K562 (cell line): ENCODE data around the gene SLTM. TPM values are rescaled to one million over a fixed set of nuclear protein-coding genes. Genes with fewer than 3 reads are reported as not detected.
A peak's percentile ranks its signal among the peaks of the same experiment; 100 is the strongest.

Experiments
- ATAC-seq: fragments of 200-7000 bp; cut with Tn5 transposase; 3 replicates; pipeline ENCODE4 v1.9.1; 2020; ENCODE audit warnings: moderate library complexity
- BruUV-seq: library from RNA; stranded (reverse); fragments of 400-500 nt; replicated peaks from 2 replicates; lab custom pipeline; 2021; lab: Mats Ljungman, UMichigan
- CTCF ChIA-PET: fragments of 300-600 bp; formaldehyde crosslinking; extraction: SDS; loops from one replicate; lab custom pipeline; 2021; ENCODE audit warnings: low intra/inter-chr PET ratio; lab: Yijun Ruan, JAX
- POLR2A ChIA-PET: fragments of 300-600, 350-650 bp; sonication (Branson Sonifier 250); formaldehyde crosslinking; extraction: SDS; loops from one replicate; lab custom pipeline; 2021; ENCODE audit warnings: antibody characterized with exemption, inconsistent platforms; lab: Yijun Ruan, JAX
- DNase-seq, 4 experiments: peaks; one replicate each; pipeline versions ENCODE4 v3.0.0 to v3.0.0-alpha.2; 2011 to 2018; ENCODE audit warnings: low spot score in 3 of 4, mixed read lengths in 3 of 4; ENCODE audit errors: extremely low read depth in 1 of 4
- FAIRE-seq: peaks from 2 replicates; lab custom pipeline; 2011; peaks lifted over from hg19 to GRCh38; lab: Jason Lieb, UNC
- H2AFZ ChIP-seq: 2 replicates; pipeline ENCODE4 v1.6.0; 2011; ENCODE audit warnings: low read depth, low read length, control low read depth, inconsistent platforms
- H3K27ac ChIP-seq: fragments of 200-600 bp; 3 replicates; pipeline ENCODE4 v1.8.0; 2011; ENCODE audit warnings: low read depth, mild to moderate bottlenecking, control low read depth, inconsistent platforms, low read length, moderate library complexity, mixed read lengths; ENCODE audit errors: extremely low read depth
- H3K27me3 ChIP-seq, 2 experiments: fragments of 300-600 bp in 1 of 2; 2 replicates in 1 of 2; 3 replicates in 1 of 2; pipeline versions ENCODE4 v1.6.0 to v1.8.0; 2011; ENCODE audit warnings: inconsistent platforms in 2 of 2, low read length in 2 of 2, mild to moderate bottlenecking in 1 of 2, mixed read lengths in 1 of 2, moderate library complexity in 1 of 2; ENCODE audit not compliant: control insufficient read depth in 2 of 2, insufficient read depth in 2 of 2
- H3K36me3 ChIP-seq: fragments of 300-600 bp; 3 replicates; pipeline ENCODE4 v1.8.0; 2011; ENCODE audit warnings: mild to moderate bottlenecking, low read length, inconsistent platforms; ENCODE audit not compliant: control insufficient read depth, insufficient read depth
- H3K4me1 ChIP-seq, 2 experiments: fragments of 200-600 bp in 1 of 2; replicated peaks in 1 of 2; 2 replicates in 1 of 2; 3 replicates in 1 of 2; pipeline versions ENCODE4 v1.5.1 to v1.8.0; 2011; ENCODE audit warnings: inconsistent platforms in 2 of 2, low read length in 2 of 2, mild to moderate bottlenecking in 1 of 2, mixed read lengths in 1 of 2, moderate library complexity in 1 of 2; ENCODE audit not compliant: control insufficient read depth in 2 of 2, insufficient read depth in 2 of 2
- H3K4me2 ChIP-seq: 2 replicates; pipeline ENCODE4 v1.6.1; 2011; ENCODE audit warnings: low read length, control low read depth, inconsistent platforms, mixed read lengths; ENCODE audit not compliant: insufficient read depth
- H3K4me3 ChIP-seq: fragments of 200-600 bp; sonication (generic), shearing (Covaris generic); 2 replicates; pipeline ENCODE4 v1.5.1; 2016; ENCODE audit warnings: control low read depth, inconsistent platforms
- H3K79me2 ChIP-seq: fragments of 200-600 bp; 3 replicates; pipeline ENCODE4 v1.8.0; 2011; ENCODE audit warnings: low read length, inconsistent platforms; ENCODE audit not compliant: control insufficient read depth, insufficient read depth
- H3K9ac ChIP-seq, 2 experiments: 2 replicates each; pipeline versions ENCODE4 v1.6.0 to v1.6.1; 2011; ENCODE audit warnings: low read depth in 2 of 2, low read length in 2 of 2, control low read depth in 1 of 2, inconsistent platforms in 1 of 2, mild to moderate bottlenecking in 1 of 2, mixed read lengths in 1 of 2; ENCODE audit not compliant: insufficient read depth in 1 of 2
- H3K9me1 ChIP-seq: one replicate; pipeline ENCODE4 v1.6.0; 2011; ENCODE audit warnings: inconsistent platforms, mild to moderate bottlenecking, low read length, moderate library complexity; ENCODE audit not compliant: control insufficient read depth, insufficient read depth
- H3K9me3 ChIP-seq: replicated peaks from 2 replicates; pipeline ENCODE4 v1.5.1; 2011; ENCODE audit warnings: low read depth, low read length, inconsistent platforms; ENCODE audit not compliant: control insufficient read depth, insufficient read depth
- H4K20me1 ChIP-seq: replicated peaks from 2 replicates; pipeline ENCODE4 v1.6.1; 2011; ENCODE audit warnings: low read length, inconsistent platforms, mixed read lengths; ENCODE audit not compliant: control insufficient read depth, insufficient read depth
- CEBPB ChIP-seq: fragments of 450-650 bp; IDR thresholded peaks from 2 replicates; pipeline ENCODE4 v1.6.1; 2016; ENCODE audit warnings: missing genetic modification characterization, missing compliant biosample characterization
- DPF2 ChIP-seq: fragments of 450-650 bp; IDR thresholded peaks from 2 replicates; pipeline ENCODE4 v1.6.1; 2016
- HDGF ChIP-seq: fragments of 450-650 bp; IDR thresholded peaks from 2 replicates; pipeline ENCODE4 v1.6.1; 2016
- IFI16 ChIP-seq: fragments of 250-450 bp; sonication (Bioruptor Pico); IDR thresholded peaks from 2 replicates; pipeline ENCODE4 v2.1.2; 2022; ENCODE audit warnings: mild to moderate bottlenecking, inconsistent platforms
- MEIS2 ChIP-seq: fragments of 450-650 bp; IDR thresholded peaks from 2 replicates; pipeline ENCODE4 v1.6.1; 2014; ENCODE audit warnings: mild to moderate bottlenecking; ENCODE audit not compliant: partially characterized antibody
- PPARD ChIP-seq: fragments of 250-450 bp; sonication (Bioruptor Pico); IDR thresholded peaks from 2 replicates; pipeline ENCODE4 v1.8.0; 2022; ENCODE audit warnings: inconsistent platforms, mild to moderate bottlenecking, moderate library complexity
- SMAD1 ChIP-seq: fragments of 150-350 bp; IDR thresholded peaks from 2 replicates; pipeline ENCODE4 v1.6.1; 2014; ENCODE audit warnings: low read length, low read depth; ENCODE audit not compliant: partially characterized antibody
- SMC3 ChIP-seq: conservative IDR thresholded peaks from 2 replicates; pipeline ENCODE4 v1.6.1; 2011; ENCODE audit warnings: low read depth, low read length, improper control_type of control experiment; ENCODE audit not compliant: insufficient read depth
- WGBS: fragments of 100-300 bp; shearing (Covaris generic); methylation state at CpG from one replicate; pipeline ENCODE4 v1.1.6; 2016; ENCODE audit warnings: low coverage, mixed read lengths; ENCODE audit not compliant: insufficient coverage; ENCODE audit errors: missing lambda C conversion rate; 5-methylcytosine and 5-hydroxymethylcytosine counted together
- in situ Hi-C: fragments of 300-500 bp; cut with MboI; formaldehyde crosslinking; loops from 4 replicates; pipeline ENCODE4 v1.15.0; 2018; ENCODE audit warnings: inconsistent platforms, mixed read lengths
- intact Hi-C: fragments of 100-400 bp; cut with micrococcal nuclease; formaldehyde crosslinking; loops from 2 replicates; pipeline ENCODE4 v1.14.2; 2022
- polyA plus RNA-seq, 8 experiments: library from polyadenylated mRNA; depleted of rRNA in 4 of 8; stranded (reverse) in 5 of 8; unstranded in 3 of 8; fragments of >200 nt; fragmentation: Nextera tagmentation in 2 of 8; fragmentation: Illumina TruSeq in 1 of 8; extraction: Ambion mirVana in 2 of 8; extraction: Trizol in 1 of 8; gene quantifications; 2 replicates each; pipeline versions ENCODE4 v1.2.1 to v1.2.3, GENCODE V29; 2011 to 2014; ENCODE audit warnings: inconsistent platforms in 1 of 8, missing spikeins in 1 of 8
- total RNA-seq, 7 experiments: library from RNA; depleted of rRNA in 6 of 7; stranded (reverse); fragments of >200 nt in 6 of 7; fragmentation: Illumina TruSeq in 2 of 7; extraction: Trizol in 2 of 7; gene quantifications; 2 replicates each; pipeline versions ENCODE4 v1.2.1 to v1.2.3, GENCODE V29; 2011 to 2021; ENCODE audit warnings: low replicate concordance in 1 of 7
- TF ChIP-seq, protein P1 (sequence below), 2 experiments: IDR thresholded peaks in 1 of 2; conservative IDR thresholded peaks in 1 of 2; 2 replicates each; pipeline ENCODE4 v1.6.1; 2016; ENCODE audit warnings: low read depth in 2 of 2, mild to moderate bottlenecking in 1 of 2, missing compliant biosample characterization in 1 of 2, missing genetic modification characterization in 1 of 2, moderate library complexity in 1 of 2
- TF ChIP-seq, protein P2 (sequence below): IDR thresholded peaks from 2 replicates; pipeline ENCODE4 v1.6.1; 2012; ENCODE audit warnings: low read depth, low read length, improper control_type of control experiment, borderline replicate concordance
- TF ChIP-seq, protein P3 (sequence below): fragments of 450-650 bp; formaldehyde crosslinking; IDR thresholded peaks from 2 replicates; pipeline ENCODE4 v1.4.0; 2020; ENCODE audit warnings: mild to moderate bottlenecking, moderate library complexity
- TF ChIP-seq, protein P4 (sequence below): fragments of 450-650 bp; conservative IDR thresholded peaks from 2 replicates; pipeline ENCODE4 v1.6.1; 2016; ENCODE audit warnings: missing genetic modification characterization, low read depth, mild to moderate bottlenecking, missing compliant biosample characterization, moderate library complexity

The SLTM gene
- total and polyA plus RNA-seq, 9 of the 15 experiments (the other 6 are each of a cell fraction or from before 2014, with no cell fraction given) = 39.5 to 163 (median 102) TPM

DNA sequence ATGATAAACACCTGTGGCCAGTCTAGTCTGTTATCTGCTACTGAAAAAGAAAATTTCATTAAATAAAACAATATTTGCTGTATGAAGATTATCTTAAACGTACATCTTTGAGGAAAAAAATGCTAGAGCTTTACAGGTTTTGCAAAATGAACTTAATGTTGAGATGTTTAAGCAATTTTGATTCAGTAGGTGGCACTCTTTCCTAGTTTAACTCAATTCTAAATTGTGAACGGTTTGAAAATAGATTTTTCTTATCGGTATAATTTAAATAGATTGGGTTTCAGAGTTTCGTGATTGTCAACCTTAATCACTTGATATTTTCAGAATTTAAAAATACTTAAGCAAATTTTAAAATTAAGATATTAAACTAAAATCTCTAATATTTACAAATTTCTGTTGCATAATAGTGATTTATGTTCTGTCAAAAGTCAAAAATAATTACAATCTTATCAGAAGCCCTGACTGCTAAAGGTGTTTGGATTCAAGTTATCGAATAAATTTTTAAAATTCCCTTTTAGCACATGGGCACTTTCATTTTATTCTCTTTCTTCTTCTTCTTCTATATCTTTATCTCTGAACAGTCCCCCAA lies 47.0 kb upstream of the SLTM start:
- no peaks in the 10 kb centered on the region for H3K27me3 ChIP-seq
- H3K4me1 ChIP-seq = no peaks in the 10 kb centered on the region
- intact Hi-C loops (loop anchor here (1.0 to 2.0 kb wide), 3 partner anchors 158 to 548 kb away; no protein-coding TSS in a partner anchor), in situ Hi-C loops (no loop called here)
- DNase-seq (peak in 2 of 4 experiments; percentile 20 to 40), ATAC-seq (peak; percentile 57; the same call in 2 of the 3 replicates), FAIRE-seq (peak; percentile 87)
- WGBS = 0% methylated on average over 5 of the region's 5 CpGs
- no peaks in the 10 kb centered on the region for H3K36me3 ChIP-seq
- H3K4me3 ChIP-seq = no peak overlapping the region
- no peaks in the 10 kb centered on the region for H3K79me2 ChIP-seq
- no peaks in the 10 kb centered on the region for H3K9me3 ChIP-seq
- ChIA-PET POLR2A (no interaction called here), CTCF (interaction anchor here (0.9 to 2.4 kb wide), 4 partner anchors 156 to 512 kb away, joined by 3 to 17 read pairs (median 4); no protein-coding TSS in a partner anchor)
- H3K4me2 ChIP-seq = no peak overlapping the region
- H3K9me1 ChIP-seq = no peaks in the 10 kb centered on the region
- H2AFZ ChIP-seq = no peak overlapping the region
- no peaks in the 10 kb centered on the region for H4K20me1 ChIP-seq
- BruUV-seq = no TSS peak
- H3K27ac ChIP-seq = no peak overlapping the region
- no peak overlapping the region for H3K9ac ChIP-seq
- TF ChIP-seq, protein P1, sequence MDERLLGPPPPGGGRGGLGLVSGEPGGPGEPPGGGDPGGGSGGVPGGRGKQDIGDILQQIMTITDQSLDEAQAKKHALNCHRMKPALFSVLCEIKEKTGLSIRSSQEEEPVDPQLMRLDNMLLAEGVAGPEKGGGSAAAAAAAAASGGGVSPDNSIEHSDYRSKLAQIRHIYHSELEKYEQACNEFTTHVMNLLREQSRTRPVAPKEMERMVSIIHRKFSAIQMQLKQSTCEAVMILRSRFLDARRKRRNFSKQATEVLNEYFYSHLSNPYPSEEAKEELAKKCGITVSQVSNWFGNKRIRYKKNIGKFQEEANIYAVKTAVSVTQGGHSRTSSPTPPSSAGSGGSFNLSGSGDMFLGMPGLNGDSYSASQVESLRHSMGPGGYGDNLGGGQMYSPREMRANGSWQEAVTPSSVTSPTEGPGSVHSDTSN (CRISPR knock-in tag; IDR thresholded peaks at IDR 0.05; ENCODE audit: low read depth) = no peak
- TF ChIP-seq, protein P1 (tag; conservative IDR thresholded peaks at IDR 0.05; ENCODE audit: low read depth) = peak; percentile 90
- TF ChIP-seq IFI16 (CRISPR knock-in tag) (no peak), SMAD1 (no peak), HDGF (no peak), MEIS2 (peak; percentile 74), PPARD (CRISPR knock-in tag) (no peak), SMC3 (peak; percentile 32; the same call in 1 of the 2 replicates), CEBPB (tag) (peak; percentile 86), DPF2 (no peak)
- TF ChIP-seq, protein P2, sequence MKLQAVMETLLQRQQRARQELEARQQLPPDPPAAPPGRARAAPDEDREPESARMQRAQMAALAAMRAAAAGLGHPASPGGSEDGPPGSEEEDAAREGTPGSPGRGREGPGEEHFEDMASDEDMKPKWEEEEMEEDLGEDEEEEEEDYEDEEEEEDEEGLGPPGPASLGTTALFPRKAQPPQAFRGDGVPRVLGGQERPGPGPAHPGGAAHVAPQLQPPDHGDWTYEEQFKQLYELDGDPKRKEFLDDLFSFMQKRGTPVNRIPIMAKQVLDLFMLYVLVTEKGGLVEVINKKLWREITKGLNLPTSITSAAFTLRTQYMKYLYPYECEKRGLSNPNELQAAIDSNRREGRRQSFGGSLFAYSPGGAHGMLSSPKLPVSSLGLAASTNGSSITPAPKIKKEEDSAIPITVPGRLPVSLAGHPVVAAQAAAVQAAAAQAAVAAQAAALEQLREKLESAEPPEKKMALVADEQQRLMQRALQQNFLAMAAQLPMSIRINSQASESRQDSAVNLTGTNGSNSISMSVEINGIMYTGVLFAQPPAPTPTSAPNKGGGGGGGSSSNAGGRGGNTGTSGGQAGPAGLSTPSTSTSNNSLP = peak; percentile 71; the same call in 1 of the 2 replicates
- TF ChIP-seq, protein P3, sequence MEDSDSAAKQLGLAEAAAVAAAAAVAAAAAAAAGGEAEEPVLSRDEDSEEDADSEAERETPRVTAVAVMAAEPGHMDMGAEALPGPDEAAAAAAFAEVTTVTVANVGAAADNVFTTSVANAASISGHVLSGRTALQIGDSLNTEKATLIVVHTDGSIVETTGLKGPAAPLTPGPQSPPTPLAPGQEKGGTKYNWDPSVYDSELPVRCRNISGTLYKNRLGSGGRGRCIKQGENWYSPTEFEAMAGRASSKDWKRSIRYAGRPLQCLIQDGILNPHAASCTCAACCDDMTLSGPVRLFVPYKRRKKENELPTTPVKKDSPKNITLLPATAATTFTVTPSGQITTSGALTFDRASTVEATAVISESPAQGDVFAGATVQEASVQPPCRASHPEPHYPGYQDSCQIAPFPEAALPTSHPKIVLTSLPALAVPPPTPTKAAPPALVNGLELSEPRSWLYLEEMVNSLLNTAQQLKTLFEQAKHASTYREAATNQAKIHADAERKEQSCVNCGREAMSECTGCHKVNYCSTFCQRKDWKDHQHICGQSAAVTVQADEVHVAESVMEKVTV (CRISPR knock-in tag) = peak; percentile 57
- TF ChIP-seq, protein P4, sequence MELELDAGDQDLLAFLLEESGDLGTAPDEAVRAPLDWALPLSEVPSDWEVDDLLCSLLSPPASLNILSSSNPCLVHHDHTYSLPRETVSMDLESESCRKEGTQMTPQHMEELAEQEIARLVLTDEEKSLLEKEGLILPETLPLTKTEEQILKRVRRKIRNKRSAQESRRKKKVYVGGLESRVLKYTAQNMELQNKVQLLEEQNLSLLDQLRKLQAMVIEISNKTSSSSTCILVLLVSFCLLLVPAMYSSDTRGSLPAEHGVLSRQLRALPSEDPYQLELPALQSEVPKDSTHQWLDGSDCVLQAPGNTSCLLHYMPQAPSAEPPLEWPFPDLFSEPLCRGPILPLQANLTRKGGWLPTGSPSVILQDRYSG (tag) = no peak
